Activated naive CD8-positive, alpha-beta T cell treated with anti-CD3 and anti-CD28 coated beads, Interleukin-2, amount 50 U/mL, for 16 hours (primary cell): Measurements from ENCODE around the gene TCOF1.

Source experiments
- DNase-seq: peaks from one replicate; pipeline ENCODE4 v3.0.0-alpha.2; 2020; ENCODE audit warnings: low read depth, low spot score

Gene TCOF1

GRCh38 chr5:150391064-150391834 lies 33.8 kb downstream of the TCOF1 start:
- DNase-seq, result no peak

GRCh38 chr5:150391986-150392385 lies 34.5 kb downstream of the TCOF1 start:
- no peak for DNase-seq

GRCh38 chr5:150392680-150393079 lies 35.2 kb downstream of the TCOF1 start:
- DNase-seq, result no peak

GRCh38 chr5:150393096-150393645 lies 35.7 kb downstream of the TCOF1 start:
- no peak for DNase-seq

- no peak for DNase-seq
Observed at GRCh38 chr5:150394131-150394530, 36.6 kb downstream of the TCOF1 start.

- no peak for DNase-seq
Observed at GRCh38 chr5:150394912-150395687, 37.6 kb downstream of the TCOF1 start.

GRCh38 chr5:150395688-150395975 lies 38.1 kb downstream of the TCOF1 start:
- no peak for DNase-seq

- DNase-seq, result no peak
Observed at GRCh38 chr5:150396267-150396666, 38.8 kb downstream of the TCOF1 start.

GRCh38 chr5:150397146-150397781 lies 39.8 kb downstream of the TCOF1 start:
- DNase-seq, result no peak

GRCh38 chr5:150397782-150398721 lies 40.6 kb downstream of the TCOF1 start:
- DNase-seq, result no peak

- no peak for DNase-seq
Observed at GRCh38 chr5:150398722-150399523, 41.4 kb downstream of the TCOF1 start.

- DNase-seq, result no peak
Observed at GRCh38 chr5:150399524-150400211, 42.2 kb downstream of the TCOF1 start.

GRCh38 chr5:150400316-150401075 lies 43.0 kb downstream of the TCOF1 start:
- no peak for DNase-seq

GRCh38 chr5:150401076-150401375 lies 43.5 kb downstream of the TCOF1 start:
- DNase-seq, result no peak

GRCh38 chr5:150401376-150402228 lies 44.1 kb downstream of the TCOF1 start:
- no peak for DNase-seq

GRCh38 chr5:150402229-150402773 lies 44.8 kb downstream of the TCOF1 start:
- no peak for DNase-seq

GRCh38 chr5:150402901-150403342 lies 45.4 kb downstream of the TCOF1 start:
- no peak for DNase-seq

GRCh38 chr5:150404121-150404520 lies 46.6 kb downstream of the TCOF1 start:
- no peak for DNase-seq
